H1 (cell line): Measurements from ENCODE around the gene PNCK. TPM values are rescaled to one million over a fixed set of nuclear protein-coding genes. Genes with fewer than 3 reads are reported as not detected.

Source experiments
- CTCF ChIA-PET: fragments of 300-600 bp; sonication (Branson Sonifier 250); formaldehyde crosslinking; loops from one replicate; lab custom pipeline; 2021; ENCODE audit not compliant: partially characterized antibody; lab: Charles Lee
- POLR2A ChIA-PET: fragments of 300-600 bp; sonication (Branson Sonifier 250); formaldehyde crosslinking; loops from one replicate; lab custom pipeline; 2021; ENCODE audit warnings: inconsistent platforms; ENCODE audit not compliant: partially characterized antibody; lab: Charles Lee
- DNase-seq, 2 experiments: peaks; one replicate each; pipeline versions ENCODE4 v3.0.0 to v3.0.0-alpha.2; 2010 to 2022; ENCODE audit warnings: low spot score in 2 of 2, low read depth in 1 of 2, mixed read lengths in 1 of 2
- FAIRE-seq: peaks from 2 replicates; lab custom pipeline; 2011; peaks lifted over from hg19 to GRCh38; lab: Jason Lieb, UNC
- H2AFZ ChIP-seq: 2 replicates; pipeline ENCODE4 v1.8.1; 2012; ENCODE audit warnings: low read length, inconsistent platforms
- H2AK5ac ChIP-seq: 2 replicates; pipeline ENCODE4 v1.6.1; 2013; ENCODE audit warnings: low read depth, low read length
- H2BK120ac ChIP-seq: replicated peaks from 2 replicates; pipeline ENCODE3; 2013; ENCODE audit warnings: low read depth, low read length, inconsistent platforms
- H2BK12ac ChIP-seq: 2 replicates; pipeline ENCODE4 v1.6.1; 2013; ENCODE audit warnings: low read depth, low read length
- H2BK15ac ChIP-seq: 2 replicates; pipeline ENCODE4 v1.6.1; 2013; ENCODE audit warnings: low read length
- H2BK20ac ChIP-seq: 2 replicates; pipeline ENCODE4 v1.6.1; 2013; ENCODE audit warnings: low read length
- H2BK5ac ChIP-seq: 2 replicates; pipeline ENCODE4 v1.6.1; 2013; ENCODE audit warnings: low read depth, low read length
- H3K14ac ChIP-seq: 2 replicates; pipeline ENCODE4 v1.6.1; 2013; ENCODE audit warnings: inconsistent platforms; ENCODE audit not compliant: insufficient read length
- H3K18ac ChIP-seq: 2 replicates; pipeline ENCODE4 v1.6.1; 2013; ENCODE audit warnings: low read length; ENCODE audit errors: extremely low read depth
- H3K23ac ChIP-seq: 2 replicates; pipeline ENCODE4 v1.6.1; 2013; ENCODE audit warnings: inconsistent platforms; ENCODE audit not compliant: insufficient read length
- H3K23me2 ChIP-seq: 2 replicates; pipeline ENCODE4 v1.6.1; 2013; ENCODE audit warnings: low read depth, low read length
- H3K27ac ChIP-seq: 2 replicates; pipeline ENCODE4 v1.6.1; 2011; ENCODE audit warnings: low read depth, low read length, inconsistent platforms
- H3K27me3 ChIP-seq, 4 experiments: replicated peaks in 1 of 4; 1 replicate in 1 of 4; 2 replicates in 3 of 4; pipeline versions ENCODE4 v1.6.1 to v1.8.1; 2011 to 2013; ENCODE audit warnings: low read length in 3 of 4, mild to moderate bottlenecking in 3 of 4, inconsistent platforms in 2 of 4, mixed read lengths in 2 of 4, moderate library complexity in 1 of 4; ENCODE audit not compliant: control insufficient read depth in 3 of 4, insufficient read depth in 3 of 4; ENCODE audit errors: extremely low read depth in 1 of 4
- H3K36me3 ChIP-seq, 4 experiments: 2 replicates each; pipeline versions ENCODE4 v1.6.1 to v1.8.1; 2011 to 2013; ENCODE audit warnings: mild to moderate bottlenecking in 4 of 4, low read length in 3 of 4, moderate library complexity in 2 of 4, control low read depth in 1 of 4, inconsistent platforms in 1 of 4; ENCODE audit not compliant: insufficient read depth in 4 of 4, control insufficient read depth in 2 of 4
- H3K4ac ChIP-seq: replicated peaks from 2 replicates; pipeline ENCODE3; 2013; ENCODE audit warnings: low read length, low read depth, mixed read lengths, inconsistent platforms; ENCODE audit not compliant: insufficient read length
- H3K4me1 ChIP-seq, 4 experiments: replicated peaks in 1 of 4; 1 replicate in 1 of 4; 2 replicates in 3 of 4; pipeline versions ENCODE4 v1.6.1 to v1.8.1; 2011 to 2013; ENCODE audit warnings: low read length in 3 of 4, inconsistent platforms in 2 of 4, mixed read lengths in 1 of 4; ENCODE audit not compliant: insufficient read depth in 4 of 4, control insufficient read depth in 3 of 4
- H3K4me2 ChIP-seq, 2 experiments: 2 replicates each; pipeline versions ENCODE4 v1.6.1 to v1.8.1; 2011 to 2013; ENCODE audit warnings: low read depth in 2 of 2, low read length in 2 of 2, control low read depth in 1 of 2, inconsistent platforms in 1 of 2, mild to moderate bottlenecking in 1 of 2; ENCODE audit not compliant: insufficient read depth in 1 of 2
- H3K4me3 ChIP-seq, 4 experiments: fragments of 200-600, 300-600 bp in 1 of 4; sonication (generic), shearing (Covaris generic), sonication (Bioruptor Twin) in 1 of 4; 2 replicates each; pipeline versions ENCODE4 v1.5.1 to v1.8.1; 2011 to 2016; ENCODE audit warnings: low read length in 4 of 4, low read depth in 3 of 4, control low read depth in 2 of 4, inconsistent platforms in 2 of 4, mild to moderate bottlenecking in 2 of 4, mixed read lengths in 1 of 4, moderate library complexity in 1 of 4; ENCODE audit not compliant: insufficient read depth in 2 of 4; ENCODE audit errors: extremely low read depth in 1 of 4
- H3K56ac ChIP-seq: replicated peaks from 2 replicates; pipeline ENCODE3; 2013; ENCODE audit warnings: low read depth, mild to moderate bottlenecking, mixed read lengths, low read length, inconsistent platforms; ENCODE audit not compliant: insufficient read length
- H3K79me1 ChIP-seq: 2 replicates; pipeline ENCODE4 v1.6.1; 2013; ENCODE audit warnings: low read depth, low read length, control low read depth
- H3K79me2 ChIP-seq, 2 experiments: 2 replicates each; pipeline versions ENCODE4 v1.6.1 to v1.8.1; 2012 to 2013; ENCODE audit warnings: low read length in 2 of 2, mild to moderate bottlenecking in 2 of 2, inconsistent platforms in 1 of 2; ENCODE audit not compliant: insufficient read depth in 2 of 2, control insufficient read depth in 1 of 2
- H3K9ac ChIP-seq, 4 experiments: replicated peaks in 1 of 4; 1 replicate in 1 of 4; 2 replicates in 3 of 4; pipeline versions ENCODE4 v1.6.1 to v1.8.1; 2011 to 2013; ENCODE audit warnings: low read depth in 3 of 4, low read length in 3 of 4, control low read depth in 2 of 4, mild to moderate bottlenecking in 2 of 4, moderate library complexity in 2 of 4, inconsistent platforms in 1 of 4; ENCODE audit errors: extremely low read depth in 1 of 4
- H3K9me3 ChIP-seq, 2 experiments: 2 replicates each; pipeline versions ENCODE4 v1.6.1 to v1.8.1; 2012 to 2013; ENCODE audit warnings: mild to moderate bottlenecking in 2 of 2, moderate library complexity in 2 of 2, control low read depth in 1 of 2, inconsistent platforms in 1 of 2, low read depth in 1 of 2, low read length in 1 of 2, mixed read lengths in 1 of 2; ENCODE audit not compliant: insufficient read depth in 2 of 2
- H4K20me1 ChIP-seq, 2 experiments: replicated peaks in 1 of 2; 2 replicates each; pipeline versions ENCODE3 to v1.8.1; 2011 to 2013; ENCODE audit warnings: inconsistent platforms in 2 of 2, low read length in 2 of 2, mild to moderate bottlenecking in 1 of 2; ENCODE audit not compliant: insufficient read depth in 2 of 2, control insufficient read depth in 1 of 2
- H4K5ac ChIP-seq: 2 replicates; pipeline ENCODE4 v1.6.1; 2013; ENCODE audit warnings: low read length, low read depth, mixed read lengths, inconsistent platforms; ENCODE audit not compliant: insufficient read length
- H4K8ac ChIP-seq: 2 replicates; pipeline ENCODE4 v1.8.0; 2013; ENCODE audit warnings: mild to moderate bottlenecking, moderate library complexity, low read length, inconsistent platforms; ENCODE audit not compliant: insufficient read depth; ENCODE audit errors: extremely low read depth
- H4K91ac ChIP-seq: replicated peaks from 2 replicates; pipeline ENCODE3; 2013; ENCODE audit warnings: low read length, mixed read lengths, inconsistent platforms; ENCODE audit not compliant: insufficient read length
- CBX5 ChIP-seq: fragments of 300-800, 300-1000 bp; sonication (generic); IDR thresholded peaks from 2 replicates; pipeline ENCODE4 v1.7.1; 2016; ENCODE audit warnings: antibody characterized with exemption, low read length, low read depth
- EZH2 ChIP-seq: fragments of 200-600 bp; sonication (generic); IDR thresholded peaks from 2 replicates; pipeline ENCODE4 v1.7.1; 2012; ENCODE audit warnings: low read depth, mild to moderate bottlenecking, moderate library complexity, low read length, inconsistent platforms; ENCODE audit not compliant: severe bottlenecking
- POU5F1 ChIP-seq: IDR thresholded peaks from 2 replicates; pipeline ENCODE4 v1.6.1; 2011; ENCODE audit warnings: low read depth, mild to moderate bottlenecking, low read length, moderate library complexity
- SIN3A ChIP-seq, 2 experiments: IDR thresholded peaks in 1 of 2; conservative IDR thresholded peaks in 1 of 2; 2 replicates each; pipeline ENCODE4 v1.6.1; 2011 to 2012; ENCODE audit warnings: low read length in 2 of 2, improper control_type of control experiment in 1 of 2, low read depth in 1 of 2, mild to moderate bottlenecking in 1 of 2
- SIRT6 ChIP-seq: IDR thresholded peaks from one replicate; pipeline ENCODE4 v1.7.1; 2012; ENCODE audit warnings: low read length, inconsistent platforms
- SP1 ChIP-seq: IDR thresholded peaks from 2 replicates; pipeline ENCODE4 v1.6.1; 2011; ENCODE audit warnings: low read depth, low read length
- SP4 ChIP-seq: IDR thresholded peaks from 2 replicates; pipeline ENCODE4 v1.6.1; 2012; ENCODE audit warnings: low read length, inconsistent platforms
- SUZ12 ChIP-seq: fragments of 200-600 bp; sonication (generic); IDR thresholded peaks from 2 replicates; pipeline ENCODE4 v1.6.1; 2012; ENCODE audit warnings: mild to moderate bottlenecking, inconsistent platforms, low read length, moderate library complexity, mixed read lengths
- TAF1 ChIP-seq: IDR thresholded peaks from 2 replicates; pipeline ENCODE4 v1.6.1; 2011; ENCODE audit warnings: mild to moderate bottlenecking, low read depth, low read length
- WGBS, 2 experiments: shearing (Covaris generic) in 1 of 2; methylation state at CpG; one replicate each; pipeline versions ENCODE4 v1.1.6 to v1.1.7; 2013 to 2015; ENCODE audit warnings: low lambda C conversion rate in 2 of 2, mixed read lengths in 2 of 2, inconsistent platforms in 1 of 2, low coverage in 1 of 2, missing lambda C conversion rate in 1 of 2; ENCODE audit not compliant: insufficient replicate concordance in 2 of 2, insufficient coverage in 1 of 2, insufficient read length in 1 of 2; ENCODE audit errors: extremely low coverage in 1 of 2, missing lambda C conversion rate in 1 of 2; 5-methylcytosine and 5-hydroxymethylcytosine counted together
- polyA plus RNA-seq, 7 experiments: library from polyadenylated mRNA; depleted of rRNA in 3 of 7; stranded (reverse) in 5 of 7; unstranded in 2 of 7; fragments of >200 nt in 5 of 7; fragments of 200-250 nt in 2 of 7; gene quantifications; 1 replicate in 5 of 7; 2 replicates in 1 of 7; 4 replicates in 1 of 7; pipeline versions ENCODE4 v1.2.1 to v1.2.3, GENCODE V29; 2011 to 2013; ENCODE audit warnings: missing spikeins in 2 of 7, mixed read lengths in 2 of 7
- total RNA-seq: library from RNA; stranded (reverse); fragmentation: NEBNext Ultra II Directional; extraction: Animal tissue kit (Norgen Biotek cat#: 25700); gene quantifications from 2 replicates; pipeline ENCODE4 v1.2.1, GENCODE V29; 2021

The PNCK gene
- total and polyA plus RNA-seq, 2 of the 8 experiments (the other 6 are each of a cell fraction or from before 2014, with no cell fraction given): 6.2 to 6.3 TPM

DNA sequence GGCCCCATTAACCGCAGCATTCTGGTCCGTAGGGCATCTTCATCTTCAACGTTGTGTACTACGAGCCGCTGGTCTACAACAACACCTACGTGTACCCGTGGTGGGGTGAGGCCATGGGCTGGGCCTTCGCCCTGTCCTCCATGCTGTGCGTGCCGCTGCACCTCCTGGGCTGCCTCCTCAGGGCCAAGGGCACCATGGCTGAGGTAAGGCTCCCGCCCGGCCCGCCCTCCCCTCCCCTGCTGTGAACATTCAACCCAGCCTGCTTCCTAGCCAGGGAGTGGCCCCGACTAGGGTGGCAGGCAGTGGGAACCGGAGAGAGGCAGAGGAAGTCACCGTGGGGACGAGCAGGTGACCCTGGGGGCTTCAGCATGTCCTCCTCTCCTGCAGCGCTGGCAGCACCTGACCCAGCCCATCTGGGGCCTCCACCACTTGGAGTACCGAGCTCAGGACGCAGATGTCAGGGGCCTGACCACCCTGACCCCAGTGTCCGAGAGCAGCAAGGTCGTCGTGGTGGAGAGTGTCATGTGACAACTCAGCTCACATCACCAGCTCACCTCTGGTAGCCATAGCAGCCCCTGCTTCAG lies 21.2 kb upstream of the PNCK start:
- no CpG with 5 or more reads among the region's 23 CpGs for WGBS, 2 experiments
- DNase-seq (no peak), FAIRE-seq (no peak)
- Histone ChIP-seq H2AK5ac (no peak overlapping the region), H3K9ac (no peak overlapping the region), H3K79me1 (no peaks in the 10 kb centered on the region; the same call in 1 of the 2 replicates), H3K4me2 (no peak overlapping the region), H2AFZ (no peak overlapping the region), H4K5ac (no peak overlapping the region), H4K20me1 (peaks cover 0 to 4% of the 10 kb centered on the region in 2 experiments), H2BK12ac (no peak overlapping the region), H2BK5ac (no peak overlapping the region), H2BK20ac (no peak overlapping the region), H2BK120ac (no peak overlapping the region), H3K79me2 (peaks cover 0 to 5% of the 10 kb centered on the region in 2 experiments; a peak in 2 of 4 replicates), H3K4ac (no peak overlapping the region), H3K27ac (no peak overlapping the region), H3K36me3 (peaks cover 0 to 44% (median 12%) of the 10 kb centered on the region in 4 experiments; a peak in 5 of 8 replicates), H3K14ac (no peak overlapping the region), H3K4me3 (no peak overlapping the region), H3K23ac (no peak overlapping the region), H4K8ac (no peak overlapping the region), H3K18ac (no peak overlapping the region), H3K9me3 (no peaks in the 10 kb centered on the region), H2BK15ac (no peak overlapping the region), H3K56ac (no peak overlapping the region), H4K91ac (no peak overlapping the region), H3K27me3 (no peaks in the 10 kb centered on the region), H3K4me1 (peaks cover 0 to 7% (median 1%) of the 10 kb centered on the region in 4 experiments; a peak in 3 of 7 replicates), H3K23me2 (no peaks in the 10 kb centered on the region)
- ChIA-PET CTCF (interaction anchor here (0.9 to 2.3 kb wide), 3 partner anchors 8 to 13 kb away, joined by 3 to 10 read pairs (median 3); partner anchors contain the start of gene SLC6A8), POLR2A (interaction anchor here (1.3 to 1.9 kb wide), 2 partner anchors 9 to 10 kb away, joined by 4 to 5 read pairs; no protein-coding TSS in a partner anchor)
- TF ChIP-seq SIRT6: no peak
- TF ChIP-seq SIN3A (conservative IDR thresholded peaks at IDR 0.05 in 1 of 2, IDR thresholded peaks at IDR 0.05 in 1 of 2; ENCODE audit: low read depth in 1 of 2, low read length in 2 of 2): no peak
- TF ChIP-seq SUZ12: no peak
- no peak for TF ChIP-seq POU5F1
- TF ChIP-seq SP4: no peak
- no peak for TF ChIP-seq CBX5
- TF ChIP-seq SP1: no peak
- TF ChIP-seq EZH2: no peak
- TF ChIP-seq TAF1: no peak
